GM19467 (cell line): ENCODE results near the gene AGK.
"Not testable (repeated sequence)": the region's sequence is repeated elsewhere in the genome, so short reads cannot be mapped to it uniquely, and the experiment has no call there.

Experiments
- ATAC-seq: cut with Tn5 transposase; IDR thresholded peaks from one replicate; pipeline ENCODE4 v1.9.1; 2021; ENCODE audit warnings: mild to moderate bottlenecking, moderate library complexity; ENCODE audit not compliant: unreplicated experiment

The AGK gene

GRCh38 chr7:141641876-141642275 is 90.7 kb downstream of the AGK start:
- ATAC-seq = no peak

DNA sequence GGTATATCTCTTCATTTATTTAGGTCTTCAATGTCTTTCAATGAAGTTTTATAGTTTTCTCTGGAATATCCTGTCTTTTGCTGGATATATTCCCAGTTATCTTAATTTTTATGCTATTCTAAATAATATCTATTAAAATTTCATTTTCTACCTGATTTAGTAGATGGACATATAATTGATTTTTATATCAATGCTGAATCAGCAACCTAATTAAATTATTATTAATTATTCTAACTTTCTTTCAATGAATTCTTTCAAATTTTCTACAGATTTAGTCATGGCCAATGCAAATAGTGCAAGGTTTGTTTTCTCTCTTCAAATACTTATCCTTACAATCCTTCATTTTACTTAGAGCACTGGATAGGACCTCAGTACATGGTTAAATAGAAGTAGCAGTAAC is 94.0 kb downstream of the AGK start:
- no peak for ATAC-seq

DNA sequence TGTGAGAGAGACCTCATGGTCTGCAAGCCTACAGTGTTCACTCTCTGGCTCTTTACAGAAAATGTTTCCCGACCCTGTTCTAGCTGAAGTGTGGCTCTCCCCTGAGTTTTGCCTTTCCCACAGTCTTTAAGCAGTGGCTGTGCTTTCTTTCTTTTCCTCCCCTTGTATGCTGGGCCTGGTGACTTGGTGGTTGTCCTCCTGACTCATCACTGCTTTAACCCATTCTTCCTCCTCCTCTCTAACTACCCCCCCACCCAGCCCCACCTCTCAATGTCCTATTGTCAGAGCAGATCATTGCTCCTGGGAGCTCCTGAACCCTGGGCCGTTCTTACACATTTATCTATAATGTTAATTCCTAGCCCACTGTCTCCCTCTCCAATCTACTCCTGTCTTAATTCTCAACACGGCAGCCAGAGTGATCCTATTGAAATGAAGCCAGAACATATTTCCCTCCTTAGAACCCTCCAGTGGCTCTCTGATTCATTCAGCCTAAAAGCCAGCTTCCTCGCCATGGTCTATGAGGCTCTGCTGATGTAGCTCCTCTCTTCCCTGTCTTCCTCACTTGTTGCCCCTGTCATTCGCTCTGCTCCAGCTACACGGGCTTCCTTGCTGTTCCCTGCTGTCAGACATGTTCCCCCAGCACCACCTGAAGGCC is 95.7 kb downstream of the AGK start:
- no peak for ATAC-seq

DNA sequence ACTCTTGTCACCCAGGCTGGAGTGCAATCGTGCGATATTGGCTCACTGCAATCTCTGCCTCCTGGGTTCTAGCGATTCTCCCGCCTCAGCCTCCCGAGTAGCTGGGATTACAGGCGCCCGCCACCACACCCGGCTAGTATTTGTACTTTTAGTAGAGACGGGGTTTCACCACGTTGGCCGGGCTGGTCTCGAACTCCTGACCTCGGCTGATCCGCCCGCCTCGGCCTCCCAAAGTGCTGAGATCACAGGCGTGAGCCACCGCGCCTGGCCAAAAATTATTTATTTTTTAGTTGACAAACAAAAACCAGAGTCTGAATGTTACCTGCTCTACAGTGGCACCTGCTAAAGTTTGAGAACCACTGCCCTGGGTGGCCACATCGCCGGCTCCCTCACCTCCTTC is 96.5 kb downstream of the AGK start:
- ATAC-seq = not testable (repeated sequence)

DNA sequence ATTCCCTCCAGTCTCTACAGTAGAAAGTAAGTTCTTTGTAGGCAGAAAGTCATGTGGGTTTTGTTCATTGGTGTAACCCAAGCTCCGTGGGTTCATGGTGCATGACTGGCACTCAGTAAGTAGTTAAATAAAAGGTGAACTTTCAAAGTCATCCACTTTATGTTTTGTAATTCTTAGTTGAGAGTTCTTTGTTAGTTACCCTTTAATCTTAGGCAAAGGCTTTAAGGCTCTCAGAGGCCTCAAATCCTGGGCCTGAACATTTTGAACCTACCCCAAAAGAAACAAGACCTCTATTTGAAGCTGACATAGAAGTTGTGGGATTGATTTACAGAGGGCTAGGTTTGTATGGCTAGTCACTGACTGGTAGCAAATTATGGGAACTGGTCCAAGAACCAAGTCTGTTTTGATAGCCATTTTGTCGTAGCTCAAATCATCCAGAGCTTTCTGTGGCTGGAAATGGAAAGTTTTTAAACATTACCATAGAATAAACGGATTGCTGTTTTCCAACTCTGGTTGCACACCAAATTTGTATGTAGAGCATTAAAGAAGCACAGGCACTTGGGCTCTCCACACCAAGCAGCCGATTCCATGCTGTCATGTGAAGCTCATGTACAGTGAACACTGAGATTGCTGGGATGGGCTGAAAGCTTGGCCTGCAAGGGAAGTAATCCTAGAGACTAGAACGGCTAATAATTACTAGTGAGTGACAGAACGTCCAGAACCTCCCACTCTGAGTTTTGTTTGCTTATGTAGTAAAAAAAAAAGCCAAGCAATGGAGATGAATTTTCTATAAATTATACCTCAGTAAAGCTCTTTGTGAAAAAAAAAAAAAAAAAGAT is 97.3 kb downstream of the AGK start:
- no peak for ATAC-seq

GRCh38 chr7:141649137-141649864 is 98.1 kb downstream of the AGK start:
- peak; percentile 61 for ATAC-seq

GRCh38 chr7:141649865-141650634 is 98.8 kb downstream of the AGK start:
- ATAC-seq = peak; percentile 73

DNA sequence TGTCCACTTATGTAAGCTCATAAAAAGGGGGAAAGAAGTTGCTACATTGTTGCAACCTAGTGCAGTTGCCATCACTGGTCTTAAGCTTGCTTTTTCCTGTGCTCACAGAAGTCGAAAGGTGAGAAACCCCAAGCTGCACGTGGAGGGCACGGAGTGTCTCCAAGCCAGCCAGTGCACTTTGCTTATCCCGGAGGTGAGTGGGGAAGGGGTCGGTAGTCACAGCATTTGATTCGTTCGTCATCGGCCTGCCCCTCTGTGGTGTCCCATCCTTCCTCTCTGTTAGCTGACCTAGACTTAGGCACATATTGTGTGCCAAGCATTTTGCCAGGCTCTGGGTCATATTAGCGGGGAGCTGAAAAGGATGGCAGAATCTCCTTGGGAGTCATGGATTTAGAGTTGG is 100.2 kb downstream of the AGK start:
- no peak for ATAC-seq

DNA sequence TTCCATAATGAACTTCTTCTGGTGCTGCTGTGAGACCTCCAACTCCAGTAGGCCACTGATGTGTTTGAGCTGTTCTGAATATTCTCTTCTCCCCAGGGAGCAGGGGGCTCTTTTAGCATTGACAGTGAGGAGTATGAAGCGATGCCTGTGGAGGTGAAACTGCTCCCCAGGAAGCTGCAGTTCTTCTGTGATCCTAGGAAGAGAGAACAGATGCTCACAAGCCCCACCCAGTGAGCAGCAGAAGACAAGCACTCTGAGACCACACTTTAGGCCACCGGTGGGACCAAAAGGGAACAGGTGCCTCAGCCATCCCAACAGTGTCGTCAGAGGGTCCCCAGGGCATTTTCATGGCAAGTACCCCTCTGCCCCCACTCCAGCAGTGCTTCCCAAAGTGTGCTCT is 101.5 kb downstream of the AGK start:
- no peak for ATAC-seq

DNA sequence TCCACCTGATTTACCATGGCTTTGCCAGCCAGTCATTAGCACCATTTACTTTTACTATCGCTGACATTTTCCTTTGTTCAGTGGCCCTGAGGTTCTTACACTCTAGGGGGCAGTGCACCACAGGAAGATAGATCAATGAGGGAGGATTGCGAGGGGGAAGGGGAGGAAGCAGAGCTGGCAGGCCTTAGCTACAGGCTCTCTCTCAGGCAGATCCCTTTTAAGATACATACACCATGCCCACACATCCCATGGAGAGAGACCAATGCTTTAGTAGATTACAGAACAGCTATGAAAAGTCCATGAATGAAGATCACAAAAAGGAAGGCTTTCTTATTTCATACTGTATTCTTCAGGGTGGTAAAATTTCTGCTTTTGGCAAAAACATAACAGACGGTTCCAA is 103.3 kb downstream of the AGK start:
- peak; percentile 65 for ATAC-seq

- no peak for ATAC-seq
Observed at GRCh38 chr7:141659501-141659900, 108.3 kb downstream of the AGK start.

DNA sequence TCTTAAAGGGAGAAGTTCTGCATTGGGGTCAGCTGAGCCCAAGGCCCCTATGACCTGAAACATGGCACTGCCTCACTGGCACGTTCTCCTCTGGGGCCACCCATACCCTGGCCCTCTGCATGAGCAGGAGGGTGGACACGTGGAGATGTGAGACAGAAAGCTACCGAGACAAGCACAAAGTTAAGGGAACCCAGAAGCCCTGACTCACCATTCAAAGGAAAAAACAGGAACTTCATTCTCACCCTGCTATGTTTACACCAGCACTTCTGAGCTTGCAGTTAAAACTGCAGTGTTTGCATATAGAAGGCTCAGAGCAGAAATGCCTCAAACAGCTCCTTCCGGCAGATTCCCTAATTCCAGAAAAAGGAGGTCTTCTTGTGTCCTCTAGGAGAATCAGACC is 109.0 kb downstream of the AGK start:
- no peak for ATAC-seq

- no peak for ATAC-seq
Observed at GRCh38 chr7:141663081-141663849, 112.1 kb downstream of the AGK start.

DNA sequence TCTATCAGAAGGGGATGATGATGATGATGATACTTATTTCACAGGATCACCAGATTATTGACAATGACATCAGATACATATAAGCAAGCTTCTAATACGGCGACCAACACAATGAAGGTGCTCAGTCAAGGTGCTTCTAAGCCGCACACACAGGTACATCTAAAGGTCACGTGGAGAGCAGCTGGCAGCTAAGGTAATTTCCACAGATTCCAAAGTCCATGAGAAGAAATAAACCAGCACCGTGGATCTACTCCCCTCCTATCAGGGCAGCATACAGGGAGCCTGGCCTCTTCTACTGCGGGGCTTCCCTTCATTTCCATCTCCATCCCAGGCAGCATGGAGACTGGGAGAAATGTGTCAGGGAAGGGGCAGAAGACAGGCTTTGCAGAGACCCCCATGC is 113.2 kb downstream of the AGK start:
- ATAC-seq = no peak

DNA sequence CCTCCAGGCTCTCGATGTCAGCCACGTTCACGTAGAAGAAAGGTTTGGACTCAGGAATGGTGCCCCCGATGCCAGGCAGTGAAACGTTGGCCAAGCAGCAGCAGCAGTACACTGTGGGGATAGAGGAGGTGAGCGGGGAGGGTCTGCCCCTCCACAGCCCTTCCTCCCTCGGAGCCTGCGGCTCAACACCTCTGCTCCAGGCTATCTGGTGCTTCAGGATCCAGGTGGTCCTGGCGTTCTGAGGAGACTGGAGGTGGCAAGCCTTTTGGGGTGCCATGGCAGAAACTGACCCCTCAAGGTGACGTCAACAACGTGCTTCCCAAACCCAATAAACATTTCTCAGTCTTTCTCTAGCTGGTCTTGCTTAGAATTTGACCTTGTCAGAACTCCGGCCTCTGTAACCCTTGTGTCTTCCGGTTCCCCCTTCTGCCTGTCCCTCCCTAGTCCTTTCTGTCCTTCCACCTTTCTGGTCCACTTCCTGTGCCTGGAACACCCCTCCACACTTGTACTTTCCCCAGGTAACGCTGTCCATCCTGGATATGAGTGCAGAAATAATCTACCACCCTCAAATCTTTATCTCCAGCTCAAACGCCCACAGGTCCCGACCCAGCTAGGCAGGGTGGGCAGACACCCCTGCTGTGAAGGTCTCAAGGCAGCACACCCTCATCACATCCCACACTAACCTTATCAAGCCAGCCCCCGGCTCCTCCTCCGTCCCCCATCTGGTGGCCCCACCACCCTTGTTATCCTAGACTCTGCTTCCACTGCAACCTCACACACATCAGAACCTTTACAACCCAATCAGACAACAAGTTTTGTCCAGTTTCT is 114.2 kb downstream of the AGK start:
- no peak for ATAC-seq

- ATAC-seq = no peak
Observed at GRCh38 chr7:141666071-141666470, 114.9 kb downstream of the AGK start.

GRCh38 chr7:141668853-141669252 is 117.6 kb downstream of the AGK start:
- ATAC-seq = no peak

DNA sequence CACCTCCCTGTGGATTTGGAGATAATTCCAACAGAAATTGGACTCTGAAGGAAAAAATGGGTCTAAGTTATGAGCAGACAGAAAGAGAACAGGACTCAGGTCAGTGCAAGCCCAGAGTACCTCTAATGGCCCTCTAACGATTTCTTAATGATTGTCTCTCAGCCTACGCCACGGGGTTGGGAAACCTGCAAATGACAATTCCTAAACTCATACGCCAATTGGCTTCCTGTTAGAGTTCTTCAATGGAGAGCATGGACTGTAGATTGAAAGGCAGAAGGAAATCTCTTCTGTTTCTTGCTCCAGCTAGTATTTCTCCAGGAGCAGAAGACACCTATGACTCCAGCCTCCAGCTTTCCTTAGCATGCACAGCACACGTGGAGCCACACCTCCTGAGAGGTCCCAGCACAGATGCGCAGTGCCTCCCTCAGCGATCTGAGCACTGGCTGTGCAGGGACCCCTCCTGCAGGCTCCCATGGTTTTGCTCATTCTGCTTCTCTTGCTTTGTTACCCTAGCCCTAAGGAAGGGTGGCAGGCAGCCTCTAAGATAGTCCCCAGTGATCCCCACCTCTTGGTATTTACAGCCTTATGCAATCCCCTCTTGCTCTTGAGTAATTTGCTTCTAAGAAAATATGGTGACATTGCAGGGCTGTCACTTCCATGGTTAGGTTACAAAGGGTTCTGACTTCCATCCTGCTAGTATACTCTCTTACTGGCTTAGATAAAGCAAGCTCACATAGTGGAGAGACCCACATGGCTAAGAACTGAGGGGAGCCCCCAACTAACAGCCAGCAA is 120.7 kb downstream of the AGK start:
- no peak for ATAC-seq

GRCh38 chr7:141673346-141673745 is 122.1 kb downstream of the AGK start:
- ATAC-seq = no peak
